Hepatocyte (in vitro differentiated cells): ENCODE measurements around the gene COL2A1.

Source experiments
- EZH2 ChIP-seq: fragments of 200-600 bp; sonication (generic); IDR thresholded peaks from 2 replicates; pipeline ENCODE4 v1.6.1; 2016; ENCODE audit warnings: antibody characterized with exemption, mild to moderate bottlenecking, borderline replicate concordance
- EZH2phosphoT487 ChIP-seq: fragments of 200-600 bp; sonication (generic); IDR thresholded peaks from one replicate; pipeline ENCODE4 v1.6.1; 2018; ENCODE audit warnings: antibody characterized with exemption, mild to moderate bottlenecking, low read depth, moderate library complexity; ENCODE audit not compliant: unreplicated experiment, severe bottlenecking
- TF ChIP-seq, protein P1 (sequence below): fragments of 200-600 bp; sonication (generic); IDR thresholded peaks from 2 replicates; pipeline ENCODE4 v1.5.1; 2016; ENCODE audit warnings: antibody characterized with exemption, mild to moderate bottlenecking; ENCODE audit not compliant: poor library complexity

DNA sequence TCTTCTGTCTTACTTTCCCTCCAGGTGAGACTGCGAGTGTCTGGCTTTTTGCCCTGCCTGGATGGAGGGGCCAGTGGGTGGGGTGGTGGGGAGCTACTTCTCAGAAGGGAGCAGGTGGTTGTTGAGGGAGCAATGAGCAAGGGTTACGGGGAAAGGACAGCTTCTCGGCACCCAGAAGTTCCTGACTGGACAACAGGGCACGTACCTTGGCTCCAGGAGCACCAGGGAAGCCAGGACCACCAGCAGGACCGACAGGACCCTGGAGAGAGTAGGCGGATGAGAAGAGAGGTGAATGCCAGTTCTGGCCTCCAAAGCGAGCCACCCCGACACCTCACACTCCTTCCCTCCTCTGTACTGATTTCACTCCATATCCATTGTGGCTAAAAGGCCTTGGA, 15.3 kb downstream of the COL2A1 start:
- TF ChIP-seq, protein P1, sequence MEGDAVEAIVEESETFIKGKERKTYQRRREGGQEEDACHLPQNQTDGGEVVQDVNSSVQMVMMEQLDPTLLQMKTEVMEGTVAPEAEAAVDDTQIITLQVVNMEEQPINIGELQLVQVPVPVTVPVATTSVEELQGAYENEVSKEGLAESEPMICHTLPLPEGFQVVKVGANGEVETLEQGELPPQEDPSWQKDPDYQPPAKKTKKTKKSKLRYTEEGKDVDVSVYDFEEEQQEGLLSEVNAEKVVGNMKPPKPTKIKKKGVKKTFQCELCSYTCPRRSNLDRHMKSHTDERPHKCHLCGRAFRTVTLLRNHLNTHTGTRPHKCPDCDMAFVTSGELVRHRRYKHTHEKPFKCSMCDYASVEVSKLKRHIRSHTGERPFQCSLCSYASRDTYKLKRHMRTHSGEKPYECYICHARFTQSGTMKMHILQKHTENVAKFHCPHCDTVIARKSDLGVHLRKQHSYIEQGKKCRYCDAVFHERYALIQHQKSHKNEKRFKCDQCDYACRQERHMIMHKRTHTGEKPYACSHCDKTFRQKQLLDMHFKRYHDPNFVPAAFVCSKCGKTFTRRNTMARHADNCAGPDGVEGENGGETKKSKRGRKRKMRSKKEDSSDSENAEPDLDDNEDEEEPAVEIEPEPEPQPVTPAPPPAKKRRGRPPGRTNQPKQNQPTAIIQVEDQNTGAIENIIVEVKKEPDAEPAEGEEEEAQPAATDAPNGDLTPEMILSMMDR, result no peak
- TF ChIP-seq EZH2phosphoT487 (no peak), EZH2 (no peak)
